SK-N-SH treated with all-trans-retinoic acid at 6 μM for 48 hours (cell line): ENCODE data around the gene C1orf159.

Experiments used
- ARNTL ChIP-seq: fragments of 450-650 bp; formaldehyde crosslinking; IDR thresholded peaks from 2 replicates; pipeline ENCODE4 v1.5.0; 2020; ENCODE audit warnings: low read depth, mild to moderate bottlenecking, moderate library complexity, borderline replicate concordance
- ISL1 ChIP-seq: fragments of 250-450 bp; sonication (Bioruptor Pico); IDR thresholded peaks from 2 replicates; pipeline ENCODE4 v2.1.2; 2022; ENCODE audit warnings: mild to moderate bottlenecking, moderate library complexity
- PPARA ChIP-seq: fragments of 250-450 bp; sonication (Bioruptor Pico); IDR thresholded peaks from 2 replicates; pipeline ENCODE4 v1.5.0; 2020; ENCODE audit warnings: mild to moderate bottlenecking, borderline replicate concordance
- SNAI2 ChIP-seq: fragments of 250-450 bp; sonication (Bioruptor Pico); IDR thresholded peaks from 2 replicates; pipeline ENCODE4 v1.5.0; 2020; ENCODE audit warnings: mild to moderate bottlenecking, moderate library complexity
- TSHZ2 ChIP-seq: fragments of 250-450 bp; sonication (Bioruptor Pico); IDR thresholded peaks from 2 replicates; pipeline ENCODE4 v1.5.0; 2020; ENCODE audit warnings: mild to moderate bottlenecking, moderate library complexity
- ZC3H10 ChIP-seq: fragments of 250-450 bp; sonication (Bioruptor Pico); IDR thresholded peaks from 2 replicates; pipeline ENCODE4 v1.5.1; 2021; ENCODE audit warnings: mild to moderate bottlenecking, moderate library complexity
- ZFP3 ChIP-seq: fragments of 250-450 bp; sonication (Bioruptor Pico); IDR thresholded peaks from 2 replicates; pipeline ENCODE4 v1.5.0; 2020; ENCODE audit warnings: mild to moderate bottlenecking, moderate library complexity
- ZNF565 ChIP-seq: fragments of 450-650 bp; formaldehyde crosslinking; conservative IDR thresholded peaks from 2 replicates; pipeline ENCODE4 v1.5.0; 2020; ENCODE audit warnings: low read depth, mild to moderate bottlenecking, moderate library complexity
- ZNF70 ChIP-seq: fragments of 450-650 bp; formaldehyde crosslinking; IDR thresholded peaks from 2 replicates; pipeline ENCODE4 v1.5.0; 2020; ENCODE audit warnings: mild to moderate bottlenecking, moderate library complexity
- ZNF8 ChIP-seq: fragments of 450-650 bp; formaldehyde crosslinking; IDR thresholded peaks from 2 replicates; pipeline ENCODE4 v1.5.0; 2020; ENCODE audit warnings: mild to moderate bottlenecking, moderate library complexity

- TF ChIP-seq ZC3H10 (CRISPR knock-in tag) (no peak), SNAI2 (no peak), ZNF565 (CRISPR knock-in tag) (no peak), TSHZ2 (CRISPR knock-in tag) (no peak), ZNF8 (CRISPR knock-in tag) (no peak), ZNF70 (no peak), ISL1 (CRISPR knock-in tag) (no peak), ZFP3 (CRISPR knock-in tag) (no peak), PPARA (CRISPR knock-in tag) (no peak), ARNTL (CRISPR knock-in tag) (no peak)
Measured at GRCh38 chr1:1106510-1107221, 9.2 kb downstream of the C1orf159 start.
